GM19438 (cell line): ENCODE measurements around the gene NTS.

Experiments
- ATAC-seq: cut with Tn5 transposase; IDR thresholded peaks from one replicate; pipeline ENCODE4 v1.9.1; 2021; ENCODE audit warnings: low read depth; ENCODE audit not compliant: unreplicated experiment

NTS gene

GRCh38 chr12:85874031-85874461 lies at the start of gene NTS:
TSS of gene NTS (plus strand) at chr12:85874295. CDS start at chr12:85874404, 109 bp downstream.
- no peak for ATAC-seq

- no peak for ATAC-seq
These were observed 48.3 kb upstream of the NTS start for GRCh38 chr12:85825746-85826145.

GRCh38 chr12:85828576-85828975 lies 45.5 kb upstream of the NTS start:
- no peak for ATAC-seq

- ATAC-seq, result no peak
These were observed 44.7 kb upstream of the NTS start for GRCh38 chr12:85829391-85829790.

GRCh38 chr12:85831327-85831990 lies 42.6 kb upstream of the NTS start:
- no peak for ATAC-seq

GRCh38 chr12:85833579-85833978 lies 40.5 kb upstream of the NTS start:
- no peak for ATAC-seq

- ATAC-seq, result no peak
These were observed 39.7 kb upstream of the NTS start for GRCh38 chr12:85834378-85834777.

- ATAC-seq, result no peak
These were observed 38.5 kb upstream of the NTS start for GRCh38 chr12:85835426-85836196.

GRCh38 chr12:85836197-85837090 lies 37.7 kb upstream of the NTS start, which contains the start of gene RASSF9:
TSS of gene RASSF9 (minus strand) at chr12:85836409. CDS start at chr12:85836201, 208 bp downstream.
- ATAC-seq, result no peak

GRCh38 chr12:85843606-85844310 lies 30.3 kb upstream of the NTS start:
- no peak for ATAC-seq

- ATAC-seq, result no peak
These were observed 24.8 kb upstream of the NTS start for GRCh38 chr12:85849344-85849743.

- ATAC-seq, result no peak
These were observed 18.8 kb upstream of the NTS start for GRCh38 chr12:85855305-85855704.

- no peak for ATAC-seq
These were observed 17.1 kb upstream of the NTS start for GRCh38 chr12:85856966-85857365.

- ATAC-seq, result no peak
These were observed 8.2 kb upstream of the NTS start for GRCh38 chr12:85865890-85866289.

GRCh38 chr12:85866986-85867776 lies 6.9 kb upstream of the NTS start:
- ATAC-seq, result peak; percentile 96

- no peak for ATAC-seq
These were observed 1.5 kb upstream of the NTS start for GRCh38 chr12:85872497-85873091.

- ATAC-seq, result no peak
These were observed 3.4 kb downstream of the NTS start for GRCh38 chr12:85877459-85877858.

GRCh38 chr12:85883763-85884162 lies 9.7 kb downstream of the NTS start:
- no peak for ATAC-seq

- no peak for ATAC-seq
These were observed 20.6 kb downstream of the NTS start for GRCh38 chr12:85894653-85895052.
